Myocyte (in vitro differentiated cells): ENCODE measurements around the gene HINT3. TPM values are rescaled to one million over a fixed set of nuclear protein-coding genes. Genes with fewer than 3 reads are reported as not detected.
"Not testable (repeated sequence)": the region's sequence is repeated elsewhere in the genome, so short reads cannot be mapped to it uniquely, and the experiment has no call there.

Source experiments
- DNase-seq: peaks from one replicate; pipeline ENCODE4 v3.0.0-alpha.2; 2012; ENCODE audit warnings: low read depth
- total RNA-seq: library from RNA; depleted of rRNA; stranded (reverse); fragments of >200 nt; gene quantifications from 2 replicates; pipeline ENCODE4 v1.2.3, GENCODE V29; 2014

Gene HINT3
- total RNA-seq, 1 donor from 2014 or later: 48.9 TPM

DNA sequence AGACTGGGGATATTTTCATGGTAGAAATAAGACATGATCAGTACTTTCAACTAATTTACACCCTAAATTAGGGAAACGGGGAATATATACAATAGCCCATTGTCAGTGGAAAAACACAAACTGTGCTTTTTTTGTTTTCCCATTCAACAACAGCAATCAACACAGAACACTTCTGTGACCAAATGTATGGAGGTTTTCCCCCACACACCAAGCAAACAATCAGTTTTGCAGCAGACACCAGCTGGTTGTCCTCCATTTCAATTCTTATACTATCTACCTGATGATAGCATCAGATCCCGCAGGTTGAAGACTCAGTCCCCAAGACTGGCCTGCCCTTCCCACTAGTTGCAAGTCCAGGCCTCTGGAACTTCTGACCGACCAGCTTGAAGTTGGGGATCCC, 4.5 kb downstream of the HINT3 start:
- no peak for DNase-seq

DNA sequence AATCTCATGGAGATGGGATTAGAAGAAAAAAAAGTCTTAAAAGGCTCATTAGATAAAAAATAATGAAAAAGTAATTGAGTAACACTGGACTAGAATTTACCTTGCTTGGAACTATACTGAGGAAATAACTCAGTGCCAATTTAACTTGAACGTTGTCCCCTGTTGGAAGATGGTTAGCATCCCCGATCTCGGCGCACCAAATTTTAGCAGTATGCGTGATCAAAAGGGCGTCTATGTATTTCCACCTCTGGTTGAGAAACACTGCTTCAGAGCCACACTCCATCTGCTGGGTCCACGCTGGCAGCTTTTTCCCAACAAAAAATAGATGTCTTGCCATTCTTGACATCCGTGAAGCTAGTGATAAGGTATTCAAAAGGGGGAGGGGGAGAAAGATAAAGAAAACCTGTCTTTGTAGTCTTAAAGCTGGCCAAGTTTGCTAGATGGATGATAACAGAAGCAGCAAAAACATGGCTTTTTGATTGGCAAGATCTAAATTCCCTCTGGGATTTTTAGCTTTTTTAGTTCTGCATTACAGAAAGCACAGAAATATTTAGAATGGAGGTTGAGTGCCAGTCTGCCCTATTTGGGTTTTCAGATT, 6.4 kb downstream of the HINT3 start:
- DNase-seq: no peak

DNA sequence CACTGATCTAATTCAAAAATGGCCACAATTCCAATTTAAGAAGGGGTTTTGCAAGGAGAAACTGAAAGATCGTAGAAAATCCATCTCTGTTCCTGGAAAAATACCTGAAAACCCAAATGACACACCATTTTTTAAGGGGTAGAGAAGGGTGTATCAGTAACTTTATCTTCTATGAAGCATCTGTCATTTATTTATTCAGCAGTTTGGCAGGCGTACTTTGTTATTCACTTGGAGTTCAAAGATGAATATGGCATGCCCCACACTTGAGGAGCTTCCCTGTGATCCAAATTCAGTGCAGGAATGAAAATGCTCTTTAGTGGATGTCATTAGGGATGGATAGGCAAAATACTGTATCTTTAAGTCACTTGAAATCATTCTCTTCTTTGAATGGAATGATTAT, 7.2 kb downstream of the HINT3 start:
- no peak for DNase-seq

DNA sequence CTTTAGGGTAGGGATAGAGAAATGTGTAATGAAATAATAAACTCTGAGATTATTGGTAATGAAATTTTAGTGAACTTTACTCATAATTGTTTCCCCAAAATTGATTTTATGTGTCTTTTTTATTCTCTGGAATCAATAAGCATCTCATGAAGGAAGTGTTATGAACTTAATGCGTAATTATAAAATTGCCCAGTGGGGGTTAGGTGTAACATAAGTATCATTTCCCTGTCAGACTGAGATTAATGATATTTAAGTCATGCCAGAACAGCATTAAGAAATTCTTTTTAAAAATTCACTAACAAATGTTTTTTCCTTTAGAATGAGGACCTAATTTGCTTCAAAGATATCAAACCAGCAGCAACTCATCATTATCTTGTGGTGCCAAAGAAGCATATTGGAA, 10.0 kb downstream of the HINT3 start:
- DNase-seq: no peak

DNA sequence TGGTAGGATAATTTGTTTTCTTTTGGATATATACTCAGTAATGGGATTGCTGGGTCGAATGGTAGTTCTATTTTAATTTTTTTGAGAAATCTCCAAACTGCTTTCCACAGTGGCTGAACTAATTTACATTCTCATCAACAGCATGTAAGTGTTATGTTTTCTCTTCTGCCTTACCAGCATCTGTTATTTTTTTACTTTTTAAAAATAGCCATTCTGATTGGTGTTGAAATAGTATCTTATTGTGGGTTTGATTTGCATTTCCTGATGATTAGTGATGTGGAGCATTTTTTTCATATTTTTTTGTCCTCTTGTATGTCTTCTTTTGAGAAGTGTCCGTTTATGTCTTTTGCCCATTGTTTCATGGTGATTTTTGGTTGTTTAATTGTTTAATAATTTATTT, 11.9 kb downstream of the HINT3 start:
- DNase-seq: no peak

DNA sequence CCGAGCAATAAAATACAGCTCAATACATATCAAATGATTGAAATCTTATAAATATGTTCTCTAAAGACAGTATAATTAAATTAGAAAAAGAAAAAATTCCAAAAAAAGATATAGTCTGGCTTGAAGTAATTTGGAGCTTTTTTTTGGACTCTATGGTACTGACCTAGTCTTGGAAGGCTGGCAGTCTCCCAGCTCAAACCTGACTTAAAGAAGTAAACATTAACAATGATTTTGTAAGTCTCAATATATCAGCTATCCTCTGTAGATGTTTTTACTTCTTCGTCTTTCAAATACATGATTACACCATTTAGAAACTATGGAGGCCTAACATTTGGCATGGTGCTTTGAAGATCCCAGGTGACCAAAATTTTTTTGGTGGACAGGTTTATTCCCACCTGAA, 14.2 kb downstream of the HINT3 start:
- no peak for DNase-seq

DNA sequence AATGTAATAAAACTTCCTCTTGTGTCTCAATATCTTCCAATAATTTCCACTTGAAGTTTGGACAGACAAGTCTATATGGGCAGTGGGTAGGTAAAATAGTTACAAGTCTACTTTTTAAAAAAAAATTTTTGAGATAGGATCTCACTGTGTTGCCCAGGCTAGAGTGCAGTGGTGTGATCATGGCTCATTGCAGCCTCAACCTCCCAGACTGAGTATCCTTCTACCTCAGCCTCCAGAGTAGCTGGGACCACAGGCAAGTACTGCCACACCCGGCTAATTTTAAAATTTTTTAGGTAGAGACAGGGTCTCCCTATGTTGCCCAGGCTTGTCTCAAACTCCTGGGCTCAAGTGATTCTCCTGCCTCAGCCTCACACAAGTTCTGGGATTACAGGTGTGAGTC, 15.9 kb downstream of the HINT3 start:
- DNase-seq: not testable (repeated sequence)

DNA sequence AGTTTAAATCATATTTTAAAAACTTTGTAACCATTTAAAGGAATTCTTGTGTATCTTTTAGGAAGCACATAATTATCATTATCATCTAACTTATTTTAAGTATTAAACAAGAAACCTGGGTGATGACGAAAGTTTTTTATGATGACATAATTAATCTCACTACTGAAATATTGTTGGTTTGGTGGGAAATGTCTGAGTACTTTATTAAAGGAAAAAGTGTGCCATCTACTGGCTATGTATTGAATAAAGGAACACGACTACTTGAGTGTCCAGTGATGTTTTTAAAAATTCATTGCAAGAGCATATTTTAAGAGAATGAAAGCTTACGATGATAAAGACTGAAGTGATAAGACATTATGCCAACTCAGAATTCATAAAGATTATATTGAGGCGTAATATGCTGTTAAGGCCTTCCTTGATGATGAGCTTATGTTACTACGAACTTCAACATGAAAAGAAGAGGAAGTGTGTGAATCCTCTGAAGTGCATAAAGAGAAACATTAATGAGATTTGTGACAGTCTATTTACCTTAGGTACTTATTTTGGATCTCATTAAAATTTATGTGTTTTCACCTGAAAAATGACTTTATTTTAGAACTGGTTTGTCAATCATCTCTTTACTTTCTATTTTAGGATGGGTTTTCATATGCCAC, 17.8 kb downstream of the HINT3 start:
- DNase-seq: peak; percentile 69

DNA sequence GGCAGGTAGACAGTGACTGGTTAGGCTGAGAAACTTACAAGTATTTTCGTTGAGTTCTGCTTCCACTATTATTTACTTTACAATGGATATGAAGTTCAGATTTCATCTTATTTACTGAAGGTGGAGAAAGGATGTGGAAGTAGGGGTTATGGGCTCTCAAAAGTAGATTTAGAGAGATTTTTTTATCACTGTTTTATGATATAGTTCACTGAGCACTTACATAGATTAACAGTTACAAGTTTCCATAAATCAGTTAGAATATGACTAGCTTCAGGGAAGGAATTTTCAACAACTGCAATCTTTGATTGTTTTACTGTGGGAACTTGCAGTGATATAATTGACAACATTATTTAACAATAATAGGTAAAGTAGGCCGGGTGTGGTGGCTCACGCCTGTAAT, 22.5 kb downstream of the HINT3 start:
- no peak for DNase-seq

DNA sequence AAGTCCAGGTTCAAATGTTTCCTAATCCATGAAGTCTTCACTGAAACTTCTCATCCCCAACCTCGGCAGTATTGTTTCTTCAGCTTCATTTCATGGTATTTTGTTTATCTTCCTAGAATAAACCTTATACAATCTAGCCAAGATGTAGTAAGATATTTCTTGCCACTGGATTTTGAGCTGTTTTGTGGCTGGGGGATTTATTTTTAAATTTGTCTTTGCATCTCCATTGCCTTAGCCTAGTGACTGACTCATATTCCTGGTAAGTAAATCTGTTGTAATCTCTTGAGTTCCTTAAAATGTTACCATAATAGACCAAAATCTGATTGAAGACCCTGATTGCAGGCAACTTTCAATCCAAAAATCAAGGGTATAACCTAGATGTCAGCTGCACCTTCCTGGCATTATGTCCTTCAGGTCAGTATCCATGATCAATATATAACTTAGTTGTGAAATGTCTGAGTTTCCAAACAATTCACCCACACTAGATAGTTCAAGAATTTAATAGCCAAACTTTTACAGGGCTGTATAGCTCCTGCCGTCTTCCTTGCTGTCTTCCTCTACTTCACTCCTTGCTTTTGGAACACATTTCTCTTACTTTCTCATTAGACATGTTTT, 25.1 kb downstream of the HINT3 start:
- no peak for DNase-seq

DNA sequence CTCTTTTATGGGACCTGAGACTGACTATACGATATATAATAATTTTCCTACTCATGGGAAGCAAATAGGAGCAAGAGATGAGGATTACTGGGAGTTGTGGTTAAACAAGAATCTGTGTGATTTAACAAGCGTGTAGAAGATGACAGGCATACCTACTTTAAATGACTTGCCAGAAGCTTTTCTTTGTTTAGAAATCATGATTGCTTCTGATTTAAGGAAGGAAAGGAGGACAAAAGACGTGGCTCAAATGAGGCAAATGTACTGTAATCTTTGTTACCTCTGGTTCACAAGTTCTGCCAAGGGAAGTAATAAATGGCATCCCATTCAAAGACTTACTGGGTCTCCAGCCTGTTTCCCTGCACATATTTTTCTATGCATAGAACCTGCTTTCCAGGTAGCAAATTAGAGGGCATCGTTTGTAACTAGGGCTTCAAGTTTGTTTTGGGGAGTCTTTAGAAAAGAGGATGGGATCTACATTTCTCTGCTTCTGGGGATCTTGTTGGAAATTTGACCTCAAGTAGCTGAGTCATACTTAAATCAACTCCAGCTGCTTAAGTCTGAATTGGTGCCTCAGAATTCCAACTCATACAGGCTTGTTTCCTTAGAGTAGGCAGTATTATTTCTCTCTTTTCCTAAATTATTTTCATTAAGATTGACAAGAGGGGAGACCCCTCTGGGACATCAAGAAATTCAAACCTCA, 26.8 kb downstream of the HINT3 start:
- DNase-seq: peak; percentile 65

DNA sequence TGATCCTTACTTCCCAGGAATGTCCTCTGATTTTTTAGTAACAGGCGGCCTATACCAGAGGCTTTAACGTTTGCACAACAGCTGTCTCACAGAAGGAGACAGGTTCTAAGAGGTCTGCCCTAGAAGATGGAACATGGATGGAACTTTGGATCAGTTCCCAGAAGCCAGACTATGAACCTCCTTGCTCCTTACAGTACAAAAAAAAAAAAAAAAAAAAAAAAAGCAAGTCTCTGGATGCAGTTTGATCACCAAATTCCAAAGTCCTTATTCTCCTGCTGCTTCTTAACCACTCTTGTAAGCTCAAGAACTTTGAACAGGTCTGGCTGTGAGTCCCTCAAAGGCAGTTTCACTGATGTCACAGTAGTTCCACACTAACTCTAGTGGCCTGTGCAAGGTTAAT, 27.7 kb downstream of the HINT3 start:
- peak; percentile 40 for DNase-seq

DNA sequence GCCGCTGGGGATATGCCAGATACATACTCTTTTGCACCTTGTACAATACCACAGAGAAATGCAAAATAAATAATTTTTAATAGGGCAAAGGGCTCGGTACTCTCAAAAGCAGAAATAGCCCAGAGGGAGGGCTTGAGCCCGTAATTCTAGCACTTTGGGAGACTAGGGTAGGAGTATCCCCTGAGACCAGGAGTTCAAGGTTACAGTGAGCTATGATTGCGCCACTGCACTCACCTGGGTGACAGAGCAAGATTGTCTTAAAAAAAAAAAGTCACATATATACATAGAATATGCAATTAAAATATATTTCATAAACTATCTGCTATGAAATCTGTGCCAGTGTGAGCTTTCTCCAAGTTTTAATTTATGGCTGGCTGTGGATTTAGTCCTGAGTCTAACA, 29.0 kb downstream of the HINT3 start:
- DNase-seq: no peak

DNA sequence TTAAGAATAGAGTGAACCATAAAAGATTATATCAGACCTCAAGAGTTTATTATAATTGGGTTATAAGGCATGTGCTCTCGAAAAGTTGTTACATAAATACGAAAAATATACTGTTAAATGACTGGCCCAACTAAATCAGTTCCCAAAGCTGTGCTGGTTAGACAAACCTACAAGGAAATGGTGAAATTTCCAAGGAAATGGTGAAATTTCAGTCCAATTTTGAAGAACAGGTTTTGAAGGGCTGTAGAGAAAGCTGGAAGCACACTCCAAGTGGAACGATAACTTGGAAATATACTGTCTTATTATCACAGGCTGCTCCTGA, 29.4 kb downstream of the HINT3 start:
- no peak for DNase-seq

DNA sequence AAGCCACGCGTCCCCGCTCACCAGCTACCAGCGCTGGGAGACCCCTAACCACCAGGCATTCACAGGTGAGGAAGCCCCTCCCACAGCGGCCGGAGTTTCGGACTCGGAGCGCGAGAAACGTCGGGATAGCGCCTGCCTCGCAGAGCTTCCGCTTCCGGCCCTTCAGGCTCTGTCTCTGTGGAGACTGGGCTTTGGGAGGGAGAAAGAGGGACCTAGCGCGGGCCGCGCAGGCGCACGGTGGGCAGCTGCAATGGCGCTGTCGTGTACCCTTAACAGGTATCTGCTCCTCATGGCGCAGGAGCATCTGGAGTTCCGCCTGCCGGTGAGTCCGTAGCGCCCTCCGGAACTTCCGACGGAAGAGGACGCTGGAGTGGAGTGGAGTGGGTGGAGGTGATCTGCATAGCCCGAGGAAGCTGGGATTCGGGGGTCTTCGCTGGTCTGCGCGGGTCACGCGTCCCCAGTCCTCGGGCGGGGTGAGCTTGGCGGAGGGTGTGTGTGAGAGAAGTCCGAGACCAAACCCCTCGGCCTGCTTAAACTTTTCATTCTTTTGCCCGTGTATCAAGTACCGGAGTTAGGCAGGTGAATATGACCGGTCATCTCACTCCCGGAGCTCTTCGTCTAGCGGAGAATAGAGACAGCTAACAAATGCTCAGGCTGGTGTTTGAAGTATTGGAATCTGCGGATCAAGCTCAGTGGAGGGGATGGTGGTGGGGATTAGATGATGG, 29.9 kb downstream of the HINT3 start, which contains the start of gene TRMT11:
Gene TRMT11 (plus strand): TSS at position 240 of the 725 bp plus-strand sequence. CDS start 11 bp downstream, at position 251.
- peak; percentile 94 for DNase-seq

DNA sequence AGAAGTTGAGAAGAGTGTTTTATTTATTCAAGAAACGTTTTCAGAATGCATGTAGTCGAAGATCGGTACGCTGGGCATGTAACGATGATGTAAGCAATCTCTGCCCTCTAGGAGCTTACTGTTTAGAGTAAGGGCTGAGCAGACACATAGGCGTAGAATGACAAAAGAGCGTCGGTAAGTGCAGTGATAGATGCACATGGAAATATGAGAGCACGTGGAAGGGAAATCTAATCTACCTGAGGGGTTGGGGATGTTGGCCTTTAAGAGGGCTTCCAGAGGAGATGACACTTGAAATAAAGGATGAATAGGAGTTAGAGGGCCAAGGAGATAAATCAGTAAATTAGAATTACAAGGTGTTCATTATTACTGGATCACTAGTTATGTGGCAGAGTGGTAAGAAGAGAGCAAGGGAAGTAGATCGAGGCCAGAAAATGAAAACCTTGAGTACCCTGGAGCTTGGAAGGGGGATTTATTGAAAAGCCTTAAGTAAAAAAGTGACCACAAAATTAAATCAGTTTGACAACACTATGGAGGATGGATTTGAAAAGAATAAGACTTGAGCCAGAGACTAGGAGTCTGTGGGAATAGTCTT, 30.6 kb downstream of the HINT3 start:
- no peak for DNase-seq

DNA sequence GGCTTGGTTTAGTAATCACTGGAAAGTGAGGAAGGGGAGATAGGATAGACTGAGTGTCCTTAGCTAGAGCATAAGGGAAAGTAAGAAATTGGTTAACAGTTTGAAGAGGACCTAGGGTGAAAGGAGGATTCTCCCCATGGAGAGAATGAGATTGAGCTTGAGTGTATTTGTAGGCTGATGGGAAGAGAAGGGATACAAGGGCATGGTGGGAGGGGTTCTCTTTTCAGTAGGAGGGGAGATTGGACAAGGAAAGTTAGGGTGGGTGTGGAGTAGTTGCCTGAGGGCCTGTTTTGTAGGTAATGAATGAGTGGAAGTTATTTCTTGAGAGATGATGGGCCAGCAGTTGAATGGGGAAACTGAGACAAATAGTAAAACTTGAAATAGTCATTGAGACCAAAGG, 31.7 kb downstream of the HINT3 start:
- no peak for DNase-seq

DNA sequence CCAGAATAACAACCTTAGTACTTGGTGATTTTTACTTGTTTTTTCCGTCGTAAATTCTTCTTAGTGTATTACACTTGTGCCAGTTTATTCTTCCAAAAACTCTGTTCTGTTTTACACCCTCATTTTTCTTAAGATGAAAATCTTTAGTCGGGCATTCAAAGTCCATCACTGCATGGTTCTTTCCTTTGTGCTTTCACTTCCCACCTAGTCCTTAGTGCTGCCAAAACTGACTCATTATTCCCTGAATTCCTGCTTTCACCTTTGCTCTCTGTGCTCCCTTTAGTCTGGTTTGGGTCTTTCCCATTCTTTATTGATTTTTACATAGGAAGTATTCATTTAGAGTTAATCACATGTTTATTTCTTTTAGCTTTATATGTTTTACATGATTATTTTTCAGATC, 33.1 kb downstream of the HINT3 start:
- DNase-seq: no peak

DNA sequence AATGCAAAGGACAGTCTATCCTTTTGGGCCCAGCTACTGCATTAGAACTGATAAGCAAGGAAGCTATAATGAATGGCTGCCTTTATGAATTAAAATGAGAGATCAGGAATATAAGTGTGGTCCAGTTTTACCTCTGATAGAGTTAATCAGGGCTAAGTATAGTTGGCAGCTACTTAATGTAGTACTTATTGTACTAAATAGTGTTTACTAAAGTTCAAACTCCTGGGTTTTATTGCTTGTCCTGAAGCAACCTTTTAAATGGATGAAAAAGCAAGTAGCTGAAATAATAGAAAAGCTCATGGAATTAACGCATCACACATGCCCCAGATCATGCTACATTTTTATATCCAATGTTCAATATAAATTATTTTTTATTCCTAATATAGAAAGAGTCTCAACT, 35.1 kb downstream of the HINT3 start:
- DNase-seq: no peak

DNA sequence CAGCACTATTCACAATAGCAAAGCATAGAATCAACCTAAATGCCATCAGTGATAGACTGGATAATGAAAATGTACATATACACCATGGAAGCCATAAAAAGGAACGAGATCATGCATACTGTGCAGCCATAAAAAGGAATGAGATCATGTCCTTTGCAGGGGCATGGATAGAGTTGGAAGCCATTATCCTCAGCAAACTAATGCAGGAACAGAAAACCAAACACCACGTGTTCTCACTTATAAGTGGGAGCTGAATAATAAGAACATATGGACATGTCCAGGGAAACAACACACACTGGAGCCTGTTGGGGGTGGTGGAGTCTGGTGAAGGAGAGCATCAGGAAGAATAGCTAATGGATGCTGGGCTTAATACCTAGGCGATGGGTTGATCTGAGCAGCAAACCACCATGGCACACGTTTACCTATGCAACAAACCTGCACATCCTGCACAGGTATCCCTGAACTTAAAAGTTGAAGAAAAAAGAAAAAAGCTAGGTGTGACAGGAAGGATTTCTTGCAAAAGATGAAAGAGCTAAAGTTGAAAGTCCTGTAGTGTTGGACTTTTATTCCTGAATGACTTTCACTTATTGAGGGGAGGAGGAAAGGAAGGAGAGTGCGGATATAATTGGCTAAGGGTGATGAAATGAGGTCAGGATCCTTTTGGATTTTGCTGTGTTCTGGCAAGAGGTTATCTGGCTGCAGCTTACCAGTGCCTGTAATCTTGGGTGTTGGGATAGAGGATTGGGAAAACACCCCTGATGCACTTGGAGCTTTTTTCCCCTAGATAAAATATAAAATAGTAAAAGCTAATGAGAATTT, 38.3 kb downstream of the HINT3 start:
- no peak for DNase-seq
